HUES6 (cell line): Measurements from ENCODE around the gene SSBP4.

Experiments
- H3K27ac ChIP-seq: 2 replicates; pipeline ENCODE4 v1.7.0; 2013; ENCODE audit warnings: low read depth, mild to moderate bottlenecking, low read length, inconsistent platforms
- H3K27me3 ChIP-seq: 2 replicates; pipeline ENCODE4 v1.6.1; 2013; ENCODE audit warnings: low read length; ENCODE audit not compliant: control insufficient read depth, insufficient read depth
- H3K36me3 ChIP-seq: 2 replicates; pipeline ENCODE4 v1.6.1; 2013; ENCODE audit warnings: low read length; ENCODE audit not compliant: control insufficient read depth, insufficient read depth
- H3K4me1 ChIP-seq: 2 replicates; pipeline ENCODE4 v1.6.1; 2013; ENCODE audit warnings: low read length; ENCODE audit not compliant: control insufficient read depth, insufficient read depth
- H3K4me3 ChIP-seq: 2 replicates; pipeline ENCODE4 v1.5.1; 2013; ENCODE audit warnings: low read depth, low read length
- H3K9ac ChIP-seq: one replicate; pipeline ENCODE4 v1.6.1; 2013; ENCODE audit warnings: mild to moderate bottlenecking, low read length
- H3K9me3 ChIP-seq: 2 replicates; pipeline ENCODE4 v1.6.1; 2013; ENCODE audit warnings: low read depth, low read length; ENCODE audit not compliant: control insufficient read depth, insufficient read depth

The SSBP4 gene

GRCh38 chr19:18450931-18451836, 32.0 kb downstream of the SSBP4 start:
- peaks cover 4% of the 10 kb centered on the region for H3K4me1 ChIP-seq

GRCh38 chr19:18452386-18452785, 33.2 kb downstream of the SSBP4 start:
- Histone ChIP-seq H3K9ac (no peak overlapping the region), H3K27ac (no peak overlapping the region), H3K27me3 (no peaks in the 10 kb centered on the region), H3K36me3 (peaks cover 39% of the 10 kb centered on the region), H3K4me1 (peaks cover 4% of the 10 kb centered on the region; the same call in 1 of the 2 replicates), H3K4me3 (no peak overlapping the region), H3K9me3 (no peaks in the 10 kb centered on the region)

More at GRCh38 chr19:18450931-18451836, 32.0 kb downstream of the SSBP4 start:
- no peak overlapping the region for H3K9ac ChIP-seq
- H3K4me3 ChIP-seq = no peak overlapping the region
- H3K36me3 ChIP-seq = peaks cover 46% of the 10 kb centered on the region
- H3K27me3 ChIP-seq = no peaks in the 10 kb centered on the region
- no peaks in the 10 kb centered on the region for H3K9me3 ChIP-seq
- H3K27ac ChIP-seq = peak overlapping the region; percentile 29; the same call in 1 of the 2 replicates

- H3K9me3 ChIP-seq = no peaks in the 10 kb centered on the region
Observed at GRCh38 chr19:18453269-18454024, 34.2 kb downstream of the SSBP4 start.

GRCh38 chr19:18456279-18456678, 37.1 kb downstream of the SSBP4 start:
- Histone ChIP-seq H3K27me3 (no peaks in the 10 kb centered on the region), H3K4me1 (peaks cover 6% of the 10 kb centered on the region; the same call in 1 of the 2 replicates), H3K27ac (no peak overlapping the region), H3K36me3 (peaks cover 36% of the 10 kb centered on the region), H3K9me3 (no peaks in the 10 kb centered on the region), H3K9ac (no peak overlapping the region), H3K4me3 (no peak overlapping the region)

More at GRCh38 chr19:18453269-18454024, 34.2 kb downstream of the SSBP4 start:
- H3K27ac ChIP-seq = no peak overlapping the region
- no peak overlapping the region for H3K9ac ChIP-seq
- peaks cover 9% of the 10 kb centered on the region for H3K4me1 ChIP-seq
- H3K27me3 ChIP-seq = no peaks in the 10 kb centered on the region
- peaks cover 38% of the 10 kb centered on the region for H3K36me3 ChIP-seq
- H3K4me3 ChIP-seq = no peak overlapping the region

GRCh38 chr19:18456974-18457373, 37.8 kb downstream of the SSBP4 start:
- peaks cover 5% of the 10 kb centered on the region; the same call in 1 of the 2 replicates for H3K4me1 ChIP-seq
- no peak overlapping the region for H3K9ac ChIP-seq
- peaks cover 39% of the 10 kb centered on the region for H3K36me3 ChIP-seq
- H3K27ac ChIP-seq = no peak overlapping the region
- no peak overlapping the region for H3K4me3 ChIP-seq
- H3K27me3 ChIP-seq = no peaks in the 10 kb centered on the region
- no peaks in the 10 kb centered on the region for H3K9me3 ChIP-seq

GRCh38 chr19:18457483-18458331, 38.5 kb downstream of the SSBP4 start:
- Histone ChIP-seq H3K4me1 (peaks cover 5% of the 10 kb centered on the region; the same call in 1 of the 2 replicates), H3K4me3 (no peak overlapping the region), H3K9ac (no peak overlapping the region), H3K36me3 (peaks cover 39% of the 10 kb centered on the region), H3K9me3 (no peaks in the 10 kb centered on the region), H3K27ac (no peak overlapping the region), H3K27me3 (no peaks in the 10 kb centered on the region)

- H3K9ac ChIP-seq = no peak overlapping the region
- H3K27ac ChIP-seq = no peak overlapping the region
- peaks cover 9% of the 10 kb centered on the region; the same call in 1 of the 2 replicates for H3K4me1 ChIP-seq
- peaks cover 52% of the 10 kb centered on the region for H3K36me3 ChIP-seq
- H3K27me3 ChIP-seq = no peaks in the 10 kb centered on the region
- no peak overlapping the region for H3K4me3 ChIP-seq
- H3K9me3 ChIP-seq = no peaks in the 10 kb centered on the region
Observed at GRCh38 chr19:18460900-18461299, 41.7 kb downstream of the SSBP4 start.

GRCh38 chr19:18461471-18461870, 42.3 kb downstream of the SSBP4 start:
- Histone ChIP-seq H3K36me3 (peaks cover 47% of the 10 kb centered on the region), H3K27me3 (no peaks in the 10 kb centered on the region), H3K4me1 (peaks cover 9% of the 10 kb centered on the region; the same call in 1 of the 2 replicates), H3K9ac (no peak overlapping the region), H3K27ac (no peak overlapping the region), H3K9me3 (no peaks in the 10 kb centered on the region), H3K4me3 (no peak overlapping the region)

GRCh38 chr19:18464646-18465045, 45.4 kb downstream of the SSBP4 start:
- peaks cover 4% of the 10 kb centered on the region for H3K4me1 ChIP-seq
- H3K9me3 ChIP-seq = no peaks in the 10 kb centered on the region
- no peak overlapping the region for H3K27ac ChIP-seq

GRCh38 chr19:18465214-18465963, 46.2 kb downstream of the SSBP4 start:
- H3K4me1 ChIP-seq = peaks cover 11% of the 10 kb centered on the region
- H3K9ac ChIP-seq = no peak overlapping the region

More at GRCh38 chr19:18464646-18465045, 45.4 kb downstream of the SSBP4 start:
- no peak overlapping the region for H3K9ac ChIP-seq
- H3K4me3 ChIP-seq = no peak overlapping the region
- no peaks in the 10 kb centered on the region for H3K27me3 ChIP-seq
- peaks cover 33% of the 10 kb centered on the region for H3K36me3 ChIP-seq

More at GRCh38 chr19:18465214-18465963, 46.2 kb downstream of the SSBP4 start:
- no peak overlapping the region for H3K27ac ChIP-seq
- no peaks in the 10 kb centered on the region for H3K9me3 ChIP-seq
- no peaks in the 10 kb centered on the region for H3K27me3 ChIP-seq
- H3K36me3 ChIP-seq = peaks cover 26% of the 10 kb centered on the region
- H3K4me3 ChIP-seq = no peak overlapping the region
